HG03196 (cell line): Measurements from ENCODE around the gene SUFU.

Experiments used
- ATAC-seq: cut with Tn5 transposase; IDR thresholded peaks from one replicate; pipeline ENCODE4 v1.9.1; 2021; ENCODE audit not compliant: unreplicated experiment

Gene SUFU

DNA sequence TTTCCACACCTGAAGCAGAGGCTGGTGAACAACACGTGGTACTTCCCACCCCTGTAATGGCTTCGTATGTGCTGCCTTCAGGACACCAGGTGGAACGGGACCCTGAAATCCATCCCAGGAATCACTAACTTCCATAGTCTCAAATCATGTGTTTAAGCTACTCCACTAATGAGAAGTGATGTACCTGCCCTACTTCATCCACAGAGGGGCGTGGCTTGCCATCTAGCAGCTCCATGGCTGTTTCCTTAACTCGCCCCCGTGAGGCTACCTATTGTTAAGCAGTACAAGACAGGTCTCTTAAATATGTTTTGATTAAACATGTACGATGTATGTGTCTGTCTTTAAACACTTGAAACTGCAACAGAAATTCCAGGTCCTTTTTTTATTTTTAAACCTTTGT is 178.6 kb downstream of the SUFU start:
- no peak for ATAC-seq

DNA sequence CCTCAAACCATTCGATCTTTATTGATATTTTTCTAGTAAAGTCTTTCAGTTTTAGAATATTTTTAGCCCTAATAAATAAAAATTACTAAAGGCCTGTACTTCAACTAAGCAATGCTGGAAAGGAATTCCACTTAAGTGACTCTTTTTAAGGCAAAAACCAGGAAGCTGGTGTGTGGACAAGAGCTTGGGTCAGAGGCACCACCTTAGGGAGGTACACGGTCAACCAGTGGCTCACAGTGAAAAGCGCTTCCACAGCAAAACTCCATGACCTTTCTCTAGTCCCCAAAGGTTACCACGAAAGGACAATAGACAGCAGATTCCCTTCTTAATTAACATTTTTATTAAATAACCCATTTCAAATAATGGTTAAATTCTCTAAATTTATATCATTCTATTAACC is 179.2 kb downstream of the SUFU start:
- no peak for ATAC-seq
